K562 (cell line): ENCODE results near the gene PMPCB. TPM values are rescaled to one million over a fixed set of nuclear protein-coding genes. Genes with fewer than 3 reads are reported as not detected.

Source experiments
- BHLHE40 ChIP-seq: IDR thresholded peaks from 2 replicates; pipeline ENCODE4 v1.6.1; 2011; ENCODE audit warnings: low read length, improper control_type of control experiment
- CHAMP1 ChIP-seq: fragments of 450-650 bp; IDR thresholded peaks from 2 replicates; pipeline ENCODE4 v1.6.1; 2016; ENCODE audit warnings: mild to moderate bottlenecking
- CHD1 ChIP-seq: fragments of 200-600 bp; sonication (generic); IDR thresholded peaks from one replicate; pipeline ENCODE4 v1.6.1; 2012; ENCODE audit warnings: mild to moderate bottlenecking, moderate library complexity, low read length, inconsistent platforms
- CHD7 ChIP-seq: fragments of 200-600 bp; sonication (generic); IDR thresholded peaks from one replicate; pipeline ENCODE4 v1.6.1; 2012; ENCODE audit warnings: mild to moderate bottlenecking, low read depth, low read length, inconsistent platforms
- CXXC5 ChIP-seq: fragments of 250-450 bp; sonication (Bioruptor Pico); IDR thresholded peaks from 2 replicates; pipeline ENCODE4 v1.8.0; 2022; ENCODE audit warnings: inconsistent platforms, mild to moderate bottlenecking, moderate library complexity
- HSF4 ChIP-seq: fragments of 250-450 bp; sonication (Bioruptor Pico); IDR thresholded peaks from 2 replicates; pipeline ENCODE4 v2.1.2; 2022; ENCODE audit warnings: mild to moderate bottlenecking, moderate library complexity, borderline replicate concordance
- PYGO2 ChIP-seq: fragments of 450-650 bp; IDR thresholded peaks from 2 replicates; pipeline ENCODE4 v1.6.1; 2016; ENCODE audit warnings: mild to moderate bottlenecking, missing genetic modification characterization, moderate library complexity, missing compliant biosample characterization
- TCF15 ChIP-seq: fragments of 250-450 bp; sonication (Bioruptor Pico); IDR thresholded peaks from 2 replicates; pipeline ENCODE4 v1.8.0; 2022; ENCODE audit warnings: moderate library complexity, mild to moderate bottlenecking, inconsistent platforms
- polyA plus RNA-seq, 8 experiments: library from polyadenylated mRNA; depleted of rRNA in 4 of 8; stranded (reverse) in 5 of 8; unstranded in 3 of 8; fragments of >200 nt; fragmentation: Nextera tagmentation in 2 of 8; fragmentation: Illumina TruSeq in 1 of 8; extraction: Ambion mirVana in 2 of 8; extraction: Trizol in 1 of 8; gene quantifications; 2 replicates each; pipeline versions ENCODE4 v1.2.1 to v1.2.3, GENCODE V29; 2011 to 2014; ENCODE audit warnings: inconsistent platforms in 1 of 8, missing spikeins in 1 of 8
- total RNA-seq, 7 experiments: library from RNA; depleted of rRNA in 6 of 7; stranded (reverse); fragments of >200 nt in 6 of 7; fragmentation: Illumina TruSeq in 2 of 7; extraction: Trizol in 2 of 7; gene quantifications; 2 replicates each; pipeline versions ENCODE4 v1.2.1 to v1.2.3, GENCODE V29; 2011 to 2021; ENCODE audit warnings: low replicate concordance in 1 of 7

Gene PMPCB
- total and polyA plus RNA-seq, 9 of the 15 experiments (the other 6 are each of a cell fraction or from before 2014, with no cell fraction given), result 61.2 to 209 (median 105) TPM

GRCh38 chr7:103296901-103297836 is at the start of gene PMPCB (continued):
- TF ChIP-seq CHAMP1 (peak; percentile 91), CHD7 (no peak), BHLHE40 (0 out of 2 replicates have a peak, but pooled peaks have one; percentile 20), PYGO2 (tag) (no peak), CXXC5 (peak; percentile 75), HSF4 (CRISPR knock-in tag) (no peak), TCF15 (CRISPR knock-in tag) (no peak), CHD1 (peak; percentile 47)
